ENCODE data around the gene RANGRF. TPM values are rescaled to one million over a fixed set of nuclear protein-coding genes. Genes with fewer than 3 reads are reported as not detected.

RANGRF gene
- total and polyA plus RNA-seq, 9 donors = 14.5 to 48.3 (median 30.1) TPM

DNA sequence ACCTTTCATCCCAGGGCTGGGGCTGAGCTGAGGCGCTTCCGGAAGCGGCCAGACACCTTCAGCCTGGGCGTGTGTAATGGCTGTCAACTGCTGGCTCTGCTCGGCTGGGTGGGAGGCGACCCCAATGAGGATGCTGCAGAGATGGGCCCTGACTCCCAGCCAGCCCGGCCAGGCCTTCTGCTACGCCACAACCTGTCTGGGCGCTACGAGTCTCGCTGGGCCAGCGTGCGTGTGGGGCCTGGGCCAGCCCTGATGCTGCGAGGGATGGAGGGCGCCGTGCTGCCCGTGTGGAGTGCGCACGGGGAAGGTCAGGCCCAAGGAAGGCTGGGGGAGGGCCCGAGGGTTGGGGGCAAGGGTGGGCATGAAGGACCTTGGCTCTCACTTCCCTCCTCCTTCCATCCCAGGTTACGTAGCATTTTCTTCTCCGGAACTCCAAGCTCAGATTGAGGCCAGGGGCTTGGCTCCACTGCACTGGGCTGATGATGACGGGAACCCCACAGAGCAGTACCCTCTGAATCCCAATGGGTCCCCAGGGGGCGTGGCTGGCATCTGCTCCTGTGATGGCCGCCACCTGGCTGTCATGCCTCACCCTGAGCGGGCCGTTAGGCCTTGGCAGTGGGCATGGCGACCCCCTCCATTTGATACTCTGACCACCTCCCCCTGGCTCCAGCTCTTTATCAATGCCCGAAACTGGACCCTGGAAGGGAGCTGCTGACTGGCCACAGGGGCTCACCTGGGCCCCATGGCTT, 19.7 kb upstream of the RANGRF start:
- intact Hi-C loops (cut with DNase I) = no loop called here

DNA sequence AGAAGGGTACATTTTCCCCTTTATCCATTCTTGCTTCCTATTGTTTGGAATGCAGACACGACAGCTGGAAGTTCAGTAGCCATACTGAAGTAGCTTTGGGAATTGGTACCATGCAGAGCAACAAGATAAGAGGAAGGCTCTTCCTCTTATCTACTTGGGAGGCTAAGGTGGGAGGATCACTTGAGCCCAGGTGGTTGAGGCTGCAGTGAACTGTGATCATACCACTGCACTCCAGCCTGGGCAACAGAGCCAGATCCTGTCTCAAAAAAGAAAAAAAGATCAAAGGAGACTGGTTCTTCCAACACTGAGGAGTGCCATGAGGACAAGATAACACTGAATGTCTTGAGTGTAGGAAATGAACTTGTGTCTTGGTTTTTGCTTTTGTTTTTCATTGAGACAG, 16.0 kb upstream of the RANGRF start:
- Histone ChIP-seq H3K4me3 (no peak overlapping the region), H3K4me1 (ENCODE audit: insufficient read depth) (no peaks in the 10 kb centered on the region), H3K36me3 (no peaks in the 10 kb centered on the region), H3K9me3 (no peaks in the 10 kb centered on the region), H3K27ac (no peak overlapping the region), H3K27me3 (no peaks in the 10 kb centered on the region)
- TF ChIP-seq POLR2A (IDR thresholded peaks at IDR 0.05) (no peak), EP300 (IDR thresholded peaks at IDR 0.05) (no peak)
- TF ChIP-seq, protein P1, sequence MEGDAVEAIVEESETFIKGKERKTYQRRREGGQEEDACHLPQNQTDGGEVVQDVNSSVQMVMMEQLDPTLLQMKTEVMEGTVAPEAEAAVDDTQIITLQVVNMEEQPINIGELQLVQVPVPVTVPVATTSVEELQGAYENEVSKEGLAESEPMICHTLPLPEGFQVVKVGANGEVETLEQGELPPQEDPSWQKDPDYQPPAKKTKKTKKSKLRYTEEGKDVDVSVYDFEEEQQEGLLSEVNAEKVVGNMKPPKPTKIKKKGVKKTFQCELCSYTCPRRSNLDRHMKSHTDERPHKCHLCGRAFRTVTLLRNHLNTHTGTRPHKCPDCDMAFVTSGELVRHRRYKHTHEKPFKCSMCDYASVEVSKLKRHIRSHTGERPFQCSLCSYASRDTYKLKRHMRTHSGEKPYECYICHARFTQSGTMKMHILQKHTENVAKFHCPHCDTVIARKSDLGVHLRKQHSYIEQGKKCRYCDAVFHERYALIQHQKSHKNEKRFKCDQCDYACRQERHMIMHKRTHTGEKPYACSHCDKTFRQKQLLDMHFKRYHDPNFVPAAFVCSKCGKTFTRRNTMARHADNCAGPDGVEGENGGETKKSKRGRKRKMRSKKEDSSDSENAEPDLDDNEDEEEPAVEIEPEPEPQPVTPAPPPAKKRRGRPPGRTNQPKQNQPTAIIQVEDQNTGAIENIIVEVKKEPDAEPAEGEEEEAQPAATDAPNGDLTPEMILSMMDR (IDR thresholded peaks at IDR 0.05) = no peak
- intact Hi-C loops (cut with DNase I) = no loop called here
- no peak for DNase-seq
- WGBS, 3 donors = 56 to 81% (median 74%) methylated on average over 1 of the region's 1 CpG

More for the DNA sequence above, 19.7 kb upstream of the RANGRF start:
- DNase-seq = no peak
- Histone ChIP-seq H3K4me1 (ENCODE audit: insufficient read depth) (no peaks in the 10 kb centered on the region), H3K9me3 (no peaks in the 10 kb centered on the region), H3K36me3 (no peaks in the 10 kb centered on the region), H3K27me3 (no peaks in the 10 kb centered on the region), H3K4me3 (no peak overlapping the region), H3K27ac (no peak overlapping the region)
- 85 to 88% (median 87%) methylated on average over 25 to 29 of the region's 29 CpGs for WGBS, 3 donors
- TF ChIP-seq POLR2A (IDR thresholded peaks at IDR 0.05) (no peak), EP300 (IDR thresholded peaks at IDR 0.05) (no peak)
- TF ChIP-seq, protein P1 (IDR thresholded peaks at IDR 0.05) = no peak

DNA sequence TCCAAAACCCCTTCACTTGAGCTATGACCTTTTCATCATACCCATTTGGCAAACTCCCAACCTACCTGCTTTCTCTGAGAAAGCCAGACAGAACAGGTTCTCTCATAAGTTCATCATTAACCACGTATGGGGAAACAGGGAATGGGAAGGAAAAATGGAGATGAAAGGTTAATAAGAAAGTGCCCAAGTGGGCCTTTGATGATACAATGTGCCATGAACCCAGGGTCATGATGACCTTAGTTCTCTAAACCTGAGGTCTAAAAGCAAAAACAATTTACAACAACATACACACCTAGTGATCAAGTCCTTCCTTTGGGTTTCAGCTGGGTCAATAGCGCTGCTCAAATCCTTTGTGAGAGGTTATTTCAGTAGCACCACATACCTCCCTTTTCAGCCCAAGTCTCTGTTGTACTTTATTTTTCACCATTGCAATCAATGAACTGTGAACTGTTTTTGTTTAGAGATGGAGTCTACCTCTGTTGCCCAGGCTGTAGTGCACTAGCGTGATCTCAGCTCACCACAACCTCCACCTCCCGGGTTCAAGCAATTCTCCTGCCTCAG, 14.5 kb upstream of the RANGRF start:
- H3K27ac ChIP-seq = no peak overlapping the region
- H3K27me3 ChIP-seq = no peaks in the 10 kb centered on the region
- DNase-seq = no peak
- no peaks in the 10 kb centered on the region for H3K4me1 ChIP-seq (ENCODE audit: insufficient read depth)
- TF ChIP-seq POLR2A (IDR thresholded peaks at IDR 0.05) = no peak
- TF ChIP-seq EP300 (IDR thresholded peaks at IDR 0.05) = no peak
- 90 to 91% (median 90%) methylated on average over 4 of the region's 4 CpGs for WGBS, 3 donors
- no peaks in the 10 kb centered on the region for H3K9me3 ChIP-seq
- intact Hi-C loops (cut with DNase I) = no loop called here
- H3K4me3 ChIP-seq = no peak overlapping the region
- H3K36me3 ChIP-seq = no peaks in the 10 kb centered on the region

DNA sequence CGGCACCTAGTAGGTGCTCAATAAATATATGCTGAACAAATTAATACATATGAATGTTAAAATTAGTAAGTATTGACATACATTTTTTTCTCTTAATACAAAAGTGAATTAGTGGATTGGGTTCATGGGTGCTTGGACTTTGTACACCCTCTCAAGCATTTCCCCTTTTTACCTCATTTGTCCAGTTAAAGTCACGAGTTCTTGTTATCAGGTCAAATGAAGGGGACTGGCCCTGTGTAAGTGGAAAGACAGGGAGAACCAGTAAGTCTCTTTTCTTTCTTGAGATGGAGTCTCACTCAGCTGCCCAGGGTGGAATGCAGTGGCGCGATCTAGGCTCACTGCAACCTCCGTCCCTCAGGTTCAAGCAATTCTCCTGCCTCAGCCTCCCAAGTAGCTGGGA, 13.7 kb upstream of the RANGRF start:
- no peaks in the 10 kb centered on the region for H3K27me3 ChIP-seq
- TF ChIP-seq EP300 (IDR thresholded peaks at IDR 0.05) (no peak), POLR2A (IDR thresholded peaks at IDR 0.05) (no peak)
- TF ChIP-seq, protein P1 (IDR thresholded peaks at IDR 0.05) = no peak
- H3K36me3 ChIP-seq = no peaks in the 10 kb centered on the region
- intact Hi-C loops (cut with DNase I) = no loop called here
- H3K4me3 ChIP-seq = no peak overlapping the region
- DNase-seq = no peak
- no peaks in the 10 kb centered on the region for H3K9me3 ChIP-seq
- WGBS, 3 donors = 78 to 99% (median 96%) methylated on average over 5 of the region's 5 CpGs
- no peak overlapping the region for H3K27ac ChIP-seq
- H3K4me1 ChIP-seq (ENCODE audit: insufficient read depth) = no peaks in the 10 kb centered on the region

All from ovary (tissue), 9 donors.